ENCODE data around the gene LUZP1. TPM values are rescaled to one million over a fixed set of nuclear protein-coding genes. Genes with fewer than 3 reads are reported as not detected.

The LUZP1 gene
- polyA plus RNA-seq, 1 experiment = 39.4 TPM

GRCh38 chr1:23152966-23153684, 15.5 kb downstream of the LUZP1 start:
- H3K9me3 ChIP-seq (ENCODE audit: control insufficient read depth, insufficient read depth, low read length) = no peaks in the 10 kb centered on the region
- no peak for DNase-seq (ENCODE audit: low read depth, low spot score)
- TF ChIP-seq CTCF (IDR thresholded peaks at IDR 0.05; ENCODE audit: low read depth, low read length) = no peak
- H3K27me3 ChIP-seq (ENCODE audit: control insufficient read depth, insufficient read depth, low read length) = no peaks in the 10 kb centered on the region
- POLR2A ChIA-PET = no interaction called here
- H3K4me3 ChIP-seq (ENCODE audit: low read depth, low read length) = no peak overlapping the region
- CTCF ChIA-PET = no interaction called here
- no peak overlapping the region for H3K27ac ChIP-seq (ENCODE audit: low read depth, low read length)

GRCh38 chr1:23150742-23151141, 17.9 kb downstream of the LUZP1 start:
- ChIA-PET CTCF (no interaction called here), POLR2A (interaction anchor here (0.7 kb wide), 1 partner anchor 11 kb away, joined by 3 read pairs; no protein-coding TSS in a partner anchor)
- H3K27me3 ChIP-seq (ENCODE audit: control insufficient read depth, insufficient read depth, low read length) = no peaks in the 10 kb centered on the region
- H3K27ac ChIP-seq (ENCODE audit: low read depth, low read length) = no peak overlapping the region
- no peak for TF ChIP-seq CTCF (IDR thresholded peaks at IDR 0.05; ENCODE audit: low read depth, low read length)
- no peaks in the 10 kb centered on the region for H3K9me3 ChIP-seq (ENCODE audit: control insufficient read depth, insufficient read depth, low read length)
- DNase-seq (ENCODE audit: low read depth, low spot score) = no peak
- no peak overlapping the region for H3K4me3 ChIP-seq (ENCODE audit: low read depth, low read length)

- Histone ChIP-seq H3K9me3 (ENCODE audit: control insufficient read depth, insufficient read depth, low read length) (no peaks in the 10 kb centered on the region), H3K27ac (ENCODE audit: low read depth, low read length) (no peak overlapping the region), H3K27me3 (ENCODE audit: control insufficient read depth, insufficient read depth, low read length) (no peaks in the 10 kb centered on the region), H3K4me3 (ENCODE audit: low read depth, low read length) (no peak overlapping the region)
- ChIA-PET CTCF (interaction anchor here (0.6 kb wide), 1 partner anchor 15 kb away, joined by 3 read pairs; no protein-coding TSS in a partner anchor), POLR2A (interaction anchor here (0.6 to 0.7 kb wide), 3 partner anchors 12 to 47 kb away, joined by 3 to 5 read pairs (median 3); no protein-coding TSS in a partner anchor)
- DNase-seq (ENCODE audit: low read depth, low spot score) = no peak
- no peak for TF ChIP-seq CTCF (IDR thresholded peaks at IDR 0.05; ENCODE audit: low read depth, low read length)
Measured at GRCh38 chr1:23150125-23150524, 18.5 kb downstream of the LUZP1 start.

GRCh38 chr1:23149114-23149513, 19.5 kb downstream of the LUZP1 start:
- CTCF ChIA-PET = no interaction called here
- no peak overlapping the region for H3K27ac ChIP-seq (ENCODE audit: low read depth, low read length)

More at GRCh38 chr1:23149114-23149513, 19.5 kb downstream of the LUZP1 start:
- Histone ChIP-seq H3K4me3 (ENCODE audit: low read depth, low read length) (no peak overlapping the region), H3K9me3 (ENCODE audit: control insufficient read depth, insufficient read depth, low read length) (no peaks in the 10 kb centered on the region), H3K27me3 (ENCODE audit: control insufficient read depth, insufficient read depth, low read length) (no peaks in the 10 kb centered on the region)
- DNase-seq (ENCODE audit: low read depth, low spot score) = no peak
- no peak for TF ChIP-seq CTCF (IDR thresholded peaks at IDR 0.05; ENCODE audit: low read depth, low read length)
- POLR2A ChIA-PET = no interaction called here
